Measurements from ENCODE around the gene KRTAP10-5. TPM values are rescaled to one million over a fixed set of nuclear protein-coding genes. Genes with fewer than 3 reads are reported as not detected.

The KRTAP10-5 gene
- total RNA-seq, 1 donor from 2014 or later, result not detected

- H3K9ac ChIP-seq (ENCODE audit: low read length), result no peak overlapping the region
- H3K27me3 ChIP-seq (ENCODE audit: insufficient read depth, low read length), result no peaks in the 10 kb centered on the region
- H2AFZ ChIP-seq (ENCODE audit: low read depth, low read length), result no peak overlapping the region
- no peaks in the 10 kb centered on the region for H3K4me1 Mint-ChIP-seq (ENCODE audit: low read depth, unreplicated experiment)
- no peaks in the 10 kb centered on the region for H3K4me1 ChIP-seq (ENCODE audit: insufficient read depth, low read length)
- H3K27ac ChIP-seq (ENCODE audit: low read depth, low read length), result no peak overlapping the region
- H4K20me1 ChIP-seq (ENCODE audit: insufficient read depth, low read length), result no peaks in the 10 kb centered on the region
- H3K36me3 Mint-ChIP-seq (ENCODE audit: low read depth, unreplicated experiment), result peaks cover under 1% of the 10 kb centered on the region
- H3K9me3 Mint-ChIP-seq (ENCODE audit: unreplicated experiment), result peaks cover 32% of the 10 kb centered on the region
- peaks cover 9% of the 10 kb centered on the region for H3K9me3 ChIP-seq (ENCODE audit: insufficient read depth, low read depth, low read length)
- no peak overlapping the region for H3K27ac Mint-ChIP-seq (ENCODE audit: unreplicated experiment)
- H3K36me3 ChIP-seq (ENCODE audit: insufficient read depth, low read length), result no peaks in the 10 kb centered on the region
- TF ChIP-seq CTCF (IDR thresholded peaks at IDR 0.05; ENCODE audit: insufficient read depth, low read depth, low read length), result no peak
- no peak for TF ChIP-seq EZH2 (IDR thresholded peaks at IDR 0.05; ENCODE audit: insufficient read depth, low read length)
- H3K27me3 Mint-ChIP-seq (ENCODE audit: low read depth, unreplicated experiment), result peaks cover 19% of the 10 kb centered on the region
- DNase-seq (ENCODE audit: low read depth), result no peak
- no peak overlapping the region for H3K4me2 ChIP-seq (ENCODE audit: low read length)
- no peak overlapping the region for H3K4me3 ChIP-seq (ENCODE audit: insufficient read depth, low read depth, low read length)
- H3K4me3 Mint-ChIP-seq (ENCODE audit: unreplicated experiment), result no peak overlapping the region
- FAIRE-seq, result no peak
- no peaks in the 10 kb centered on the region for H3K79me2 ChIP-seq (ENCODE audit: insufficient read depth, low read length)
These were observed 35.6 kb upstream of the KRTAP10-5 start for GRCh38 chr21:44615911-44616590.

GRCh38 chr21:44615466-44615865 is 35.1 kb upstream of the KRTAP10-5 start:
- TF ChIP-seq CTCF (IDR thresholded peaks at IDR 0.05; ENCODE audit: insufficient read depth, low read depth, low read length) (no peak), EZH2 (IDR thresholded peaks at IDR 0.05; ENCODE audit: insufficient read depth, low read length) (no peak)
- Mint-ChIP-seq H3K27me3 (ENCODE audit: low read depth, unreplicated experiment) (peaks cover 19% of the 10 kb centered on the region), H3K9me3 (ENCODE audit: unreplicated experiment) (peaks cover 35% of the 10 kb centered on the region), H3K4me3 (ENCODE audit: unreplicated experiment) (no peak overlapping the region), H3K4me1 (ENCODE audit: low read depth, unreplicated experiment) (no peaks in the 10 kb centered on the region), H3K27ac (ENCODE audit: unreplicated experiment) (no peak overlapping the region), H3K36me3 (ENCODE audit: low read depth, unreplicated experiment) (peaks cover 2% of the 10 kb centered on the region)
- no peak overlapping the region for H3K4me3 ChIP-seq (ENCODE audit: insufficient read depth, low read depth, low read length)
- H3K27ac ChIP-seq (ENCODE audit: low read depth, low read length), result no peak overlapping the region
- no peaks in the 10 kb centered on the region for H3K4me1 ChIP-seq (ENCODE audit: insufficient read depth, low read length)
- H4K20me1 ChIP-seq (ENCODE audit: insufficient read depth, low read length), result no peaks in the 10 kb centered on the region
- no peak for FAIRE-seq
- no peak overlapping the region for H2AFZ ChIP-seq (ENCODE audit: low read depth, low read length)
- no peak overlapping the region for H3K4me2 ChIP-seq (ENCODE audit: low read length)
- H3K9me3 ChIP-seq (ENCODE audit: insufficient read depth, low read depth, low read length), result peaks cover 9% of the 10 kb centered on the region
- no peak overlapping the region for H3K9ac ChIP-seq (ENCODE audit: low read length)
- DNase-seq (ENCODE audit: low read depth), result no peak
- no peaks in the 10 kb centered on the region for H3K79me2 ChIP-seq (ENCODE audit: insufficient read depth, low read length)
- no peaks in the 10 kb centered on the region for H3K27me3 ChIP-seq (ENCODE audit: insufficient read depth, low read length)
- H3K36me3 ChIP-seq (ENCODE audit: insufficient read depth, low read length), result no peaks in the 10 kb centered on the region

- Histone ChIP-seq H3K4me1 (ENCODE audit: insufficient read depth, low read length) (no peaks in the 10 kb centered on the region), H3K27ac (ENCODE audit: low read depth, low read length) (no peak overlapping the region), H3K9me3 (ENCODE audit: insufficient read depth, low read depth, low read length) (peaks cover 9% of the 10 kb centered on the region), H3K4me2 (ENCODE audit: low read length) (no peak overlapping the region), H3K27me3 (ENCODE audit: insufficient read depth, low read length) (no peaks in the 10 kb centered on the region), H3K4me3 (ENCODE audit: insufficient read depth, low read depth, low read length) (no peak overlapping the region), H4K20me1 (ENCODE audit: insufficient read depth, low read length) (no peaks in the 10 kb centered on the region), H3K79me2 (ENCODE audit: insufficient read depth, low read length) (no peaks in the 10 kb centered on the region), H3K9ac (ENCODE audit: low read length) (no peak overlapping the region), H3K36me3 (ENCODE audit: insufficient read depth, low read length) (no peaks in the 10 kb centered on the region), H2AFZ (ENCODE audit: low read depth, low read length) (no peak overlapping the region)
- Mint-ChIP-seq H3K9me3 (ENCODE audit: unreplicated experiment) (peaks cover 37% of the 10 kb centered on the region), H3K4me1 (ENCODE audit: low read depth, unreplicated experiment) (no peaks in the 10 kb centered on the region), H3K4me3 (ENCODE audit: unreplicated experiment) (no peak overlapping the region), H3K27ac (ENCODE audit: unreplicated experiment) (no peak overlapping the region), H3K27me3 (ENCODE audit: low read depth, unreplicated experiment) (peaks cover 19% of the 10 kb centered on the region), H3K36me3 (ENCODE audit: low read depth, unreplicated experiment) (peaks cover 2% of the 10 kb centered on the region)
- no peak for DNase-seq (ENCODE audit: low read depth)
- TF ChIP-seq EZH2 (IDR thresholded peaks at IDR 0.05; ENCODE audit: insufficient read depth, low read length) (no peak), CTCF (IDR thresholded peaks at IDR 0.05; ENCODE audit: insufficient read depth, low read depth, low read length) (no peak)
- FAIRE-seq, result no peak
These were observed 34.6 kb upstream of the KRTAP10-5 start for GRCh38 chr21:44614961-44615391.
